NCI-H524 (cell line): ENCODE results near the gene CAPN11.

Source experiments
- DNase-seq, 2 experiments: peaks; one replicate each; lab custom pipeline; 2025; lab: John Stamatoyannopoulos, UW

CAPN11 gene

DNA sequence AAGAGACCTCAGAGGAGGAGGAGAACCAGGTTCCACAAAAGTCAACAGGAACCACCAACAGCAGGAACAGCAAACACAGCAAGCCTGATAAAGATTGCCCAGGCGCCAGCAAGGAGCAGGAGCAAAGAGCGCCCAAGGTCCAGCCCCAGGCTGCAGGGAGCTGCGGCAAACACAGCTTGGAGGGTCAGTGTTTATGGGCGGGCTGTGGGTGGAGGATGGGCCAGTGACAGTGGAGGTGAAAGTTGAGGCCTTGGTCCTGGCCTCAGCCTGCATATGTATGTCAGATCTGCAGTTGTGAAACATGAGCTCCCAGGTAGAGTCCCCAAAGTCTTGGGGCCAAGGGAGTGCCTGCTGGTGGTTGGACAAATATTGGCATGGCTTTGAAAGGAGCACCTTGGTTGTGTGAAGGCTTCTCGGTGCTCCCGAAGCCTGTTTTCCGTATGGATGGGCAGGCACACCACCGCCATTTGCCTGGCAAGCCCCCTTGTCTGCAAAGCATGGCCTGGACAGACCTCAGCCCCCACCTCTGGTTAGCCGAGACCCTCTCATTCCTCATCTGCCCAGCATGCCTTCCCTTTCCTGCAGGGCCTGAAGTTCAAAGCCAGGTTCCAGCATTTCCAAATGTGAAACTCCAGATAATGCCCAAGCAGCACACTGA lies 2.0 kb upstream of the CAPN11 start:
- no peak for DNase-seq

GRCh38 chr6:44157152-44157521 lies 1.5 kb upstream of the CAPN11 start:
- DNase-seq = no peak

DNA sequence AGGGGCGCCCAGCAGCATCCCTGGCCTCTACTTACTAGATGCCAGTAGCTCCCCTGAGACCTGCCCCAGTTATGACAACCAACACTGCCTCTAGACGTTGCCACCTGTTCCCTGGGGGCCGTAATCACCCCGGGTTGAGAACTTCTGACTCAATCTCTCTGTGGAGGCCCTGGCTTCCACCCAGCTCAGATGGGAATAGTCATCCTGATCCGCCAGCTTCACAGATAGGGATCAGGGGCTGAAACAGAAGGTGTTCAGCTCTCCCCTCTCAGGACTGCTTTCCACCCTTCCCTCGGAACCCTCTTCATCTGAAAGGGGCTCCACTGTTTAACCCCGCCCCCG lies 3.3 kb downstream of the CAPN11 start:
- DNase-seq = no peak

- no peak for DNase-seq
Measured at GRCh38 chr6:44162876-44163625, 4.4 kb downstream of the CAPN11 start.

DNA sequence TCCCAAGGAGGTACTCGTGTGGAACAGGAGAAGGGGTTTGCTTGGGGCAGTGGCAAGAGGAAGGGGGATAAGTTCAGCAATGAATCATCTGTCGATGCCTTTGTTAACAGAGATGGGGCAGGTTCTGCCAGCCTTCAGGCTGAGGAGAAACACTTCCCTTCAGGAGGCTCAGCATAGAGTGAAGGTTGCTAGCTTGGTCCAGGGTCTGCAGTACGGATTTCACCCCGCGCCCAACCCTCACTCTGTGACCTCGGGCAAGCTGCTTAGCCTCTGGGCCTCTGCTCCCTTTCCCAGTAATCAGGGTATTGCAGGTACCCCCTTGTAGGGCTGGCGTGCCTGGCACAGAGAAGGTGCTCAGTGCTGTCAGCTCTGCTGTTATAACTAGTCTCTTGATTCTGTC lies 7.5 kb downstream of the CAPN11 start:
- DNase-seq = no peak

DNA sequence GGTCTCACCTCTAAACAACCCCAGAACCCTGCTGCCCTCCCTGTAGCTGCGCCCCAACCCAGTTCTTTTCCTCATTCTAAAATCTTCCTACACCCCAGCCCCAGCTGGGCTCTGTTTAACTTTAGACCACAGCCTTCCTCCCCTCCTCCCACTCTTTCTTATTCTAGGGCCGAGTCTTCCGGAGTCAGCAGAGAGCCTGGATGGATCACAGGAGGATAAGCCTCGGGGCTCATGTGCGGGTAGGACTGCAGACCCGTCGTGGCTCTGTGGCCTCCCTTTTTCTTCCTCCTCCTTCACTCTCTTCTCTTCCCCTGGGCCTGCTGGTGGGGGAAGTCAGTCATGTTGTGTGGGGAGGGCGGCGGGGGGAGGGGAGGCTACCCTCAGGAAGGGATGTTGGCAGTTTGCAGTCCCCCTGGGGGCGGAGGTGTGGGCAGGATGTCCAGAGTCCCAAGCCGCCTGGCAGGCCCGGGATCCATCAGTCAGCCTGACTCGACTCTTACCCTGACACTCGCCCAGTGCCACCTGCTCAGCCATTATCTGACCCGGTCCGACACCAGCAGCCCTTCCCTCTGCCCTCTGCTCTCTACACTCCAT lies 8.1 kb downstream of the CAPN11 start:
- DNase-seq = no peak

DNA sequence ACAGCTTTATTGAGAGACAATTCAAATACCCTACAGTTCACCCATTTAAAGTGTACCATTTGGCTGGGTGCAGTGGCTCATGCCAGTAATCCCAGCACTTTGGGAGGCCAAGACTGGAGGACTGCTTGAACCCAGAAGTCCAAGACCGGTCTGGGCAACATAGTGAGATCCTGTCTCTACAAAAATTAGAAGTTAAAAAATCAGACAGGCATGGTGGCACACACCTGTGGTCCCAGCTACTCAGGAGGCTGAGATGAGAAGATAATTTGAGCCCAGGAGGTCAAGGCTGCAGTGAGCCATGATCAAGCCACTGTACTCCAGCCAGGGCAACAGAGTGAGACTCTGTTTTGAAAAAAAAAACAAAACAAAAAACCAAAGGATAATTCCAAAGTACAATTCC lies 8.9 kb downstream of the CAPN11 start:
- DNase-seq = no peak

GRCh38 chr6:44169154-44169553 lies 10.5 kb downstream of the CAPN11 start:
- no peak for DNase-seq

- no peak for DNase-seq
Measured at GRCh38 chr6:44169886-44170570, 11.4 kb downstream of the CAPN11 start.

DNA sequence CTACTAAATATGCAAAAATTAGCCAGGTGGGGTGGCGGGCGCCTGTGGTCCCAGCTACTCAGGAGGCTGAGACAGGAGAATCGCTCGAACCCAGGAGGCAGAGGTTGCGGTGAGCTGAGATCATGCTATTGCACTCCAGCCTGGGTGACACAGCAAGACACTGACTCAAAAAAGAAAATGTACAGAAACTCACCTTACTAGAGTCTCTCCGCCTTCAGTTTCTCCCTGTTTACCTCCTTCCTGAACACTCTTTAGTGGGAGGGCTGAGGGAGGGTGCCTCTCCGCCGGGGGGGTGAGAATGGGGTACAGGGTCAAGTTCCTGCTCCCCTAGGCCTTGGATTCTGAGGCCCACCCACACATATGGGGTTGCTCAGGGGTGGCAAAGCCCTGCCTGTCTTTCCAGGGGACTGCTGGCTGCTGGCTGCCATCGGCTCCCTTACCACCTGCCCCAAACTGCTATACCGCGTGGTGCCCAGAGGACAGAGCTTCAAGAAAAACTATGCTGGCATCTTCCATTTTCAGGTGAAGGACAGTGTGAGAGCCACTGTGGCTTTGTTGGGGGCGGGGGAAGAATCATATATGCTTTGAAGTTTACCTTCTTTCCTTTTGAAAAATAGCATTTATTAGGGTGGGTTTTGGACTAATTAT lies 13.4 kb downstream of the CAPN11 start:
- DNase-seq = no peak

DNA sequence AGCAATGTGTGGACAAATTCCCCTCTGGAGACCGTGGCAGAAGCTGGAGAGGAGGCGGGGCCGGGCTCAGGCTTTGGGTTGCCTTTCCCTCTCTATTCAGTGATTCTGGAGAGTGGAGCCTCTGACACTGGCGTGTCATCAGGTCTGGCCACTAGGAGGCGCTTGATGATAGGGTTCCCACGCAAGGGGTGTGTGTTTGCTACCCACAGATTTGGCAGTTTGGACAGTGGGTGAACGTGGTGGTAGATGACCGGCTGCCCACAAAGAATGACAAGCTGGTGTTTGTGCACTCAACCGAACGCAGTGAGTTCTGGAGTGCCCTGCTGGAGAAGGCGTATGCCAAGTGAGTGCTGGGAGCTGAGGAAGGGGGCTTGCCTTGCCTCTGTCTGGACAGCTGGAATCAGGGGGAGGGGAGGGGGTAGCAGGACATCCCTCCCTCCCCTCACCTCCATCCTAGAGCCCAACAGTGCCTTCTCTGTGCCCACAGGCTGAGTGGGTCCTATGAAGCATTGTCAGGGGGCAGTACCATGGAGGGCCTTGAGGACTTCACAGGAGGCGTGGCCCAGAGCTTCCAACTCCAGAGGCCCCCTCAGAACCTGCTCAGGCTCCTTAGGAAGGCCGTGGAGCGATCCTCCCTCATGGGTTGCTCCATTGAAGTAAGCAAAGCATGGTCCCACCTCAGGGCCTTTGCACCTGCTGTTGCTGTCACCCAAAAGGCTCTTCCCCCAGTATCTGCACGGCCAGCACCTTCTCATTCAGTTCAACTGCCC lies 14.3 kb downstream of the CAPN11 start:
- peak; percentile 32 to 78 for DNase-seq

- DNase-seq = no peak
Measured at GRCh38 chr6:44176130-44176761, 17.6 kb downstream of the CAPN11 start.

- DNase-seq = no peak
Measured at GRCh38 chr6:44176762-44177509, 18.3 kb downstream of the CAPN11 start.

DNA sequence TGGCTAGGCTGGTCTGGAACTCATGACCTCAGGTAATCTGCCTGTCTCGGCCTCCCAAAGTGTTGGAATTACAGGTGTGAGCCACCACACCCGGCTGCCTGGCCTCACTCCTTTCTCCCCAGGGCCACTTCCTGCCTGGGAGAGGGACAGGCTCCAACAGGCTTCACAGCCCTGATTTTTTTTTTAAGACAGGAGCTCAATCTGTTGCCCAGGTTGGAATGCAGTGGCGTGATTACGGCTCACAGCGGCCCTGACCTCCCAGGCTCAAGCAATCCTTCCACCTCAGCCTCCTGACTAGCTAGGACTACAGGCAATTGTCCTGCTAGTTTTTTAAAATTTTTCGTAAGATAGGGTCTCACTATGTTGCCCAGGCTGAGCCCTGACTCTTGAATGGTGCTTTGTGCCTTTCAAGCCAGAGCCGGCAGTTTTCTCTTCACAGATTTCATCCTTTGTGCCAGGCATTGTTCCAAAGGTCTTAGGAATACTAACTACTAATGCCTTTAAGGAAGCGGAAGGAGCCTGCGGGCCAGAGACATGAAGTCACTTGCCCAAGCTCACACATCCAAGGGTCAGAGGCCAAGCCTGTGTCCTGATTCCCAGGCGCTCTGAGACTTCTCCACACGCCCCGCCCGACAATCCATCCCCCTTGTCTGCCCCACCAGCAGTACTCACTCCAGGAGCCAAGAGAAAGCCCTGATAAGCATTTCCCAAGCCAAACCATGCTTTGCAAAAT lies 19.2 kb downstream of the CAPN11 start:
- no peak for DNase-seq

DNA sequence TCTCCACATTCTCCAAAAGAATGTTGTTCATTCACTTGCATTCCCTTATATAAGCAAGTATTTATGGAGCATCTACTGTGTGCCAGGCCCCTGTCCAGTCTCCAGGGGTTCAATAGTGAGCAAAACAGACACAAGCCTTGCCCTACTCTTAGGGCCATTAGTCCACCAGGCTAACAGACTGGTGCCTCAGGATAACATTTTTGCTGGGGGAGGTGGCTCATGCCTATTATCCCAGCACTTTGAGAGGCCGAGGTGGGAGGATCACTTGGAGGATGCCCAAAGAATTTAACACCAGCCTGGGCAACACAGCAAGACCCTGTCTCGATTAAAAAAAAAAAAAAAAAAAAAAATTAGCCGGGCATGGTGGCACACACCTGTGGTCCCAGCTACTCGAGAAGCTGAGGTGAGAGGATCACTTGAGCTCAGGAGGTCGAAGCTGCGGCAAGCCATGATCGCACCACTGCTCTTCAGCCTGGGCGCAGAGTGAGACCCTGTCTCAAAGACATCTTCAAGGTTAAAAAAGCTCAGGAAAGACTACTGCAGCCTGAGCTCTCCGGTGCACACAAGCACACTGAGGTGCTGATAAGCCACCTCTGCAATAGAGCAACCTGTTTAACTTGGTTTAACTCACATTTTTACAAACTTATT lies 19.9 kb downstream of the CAPN11 start:
- no peak for DNase-seq

DNA sequence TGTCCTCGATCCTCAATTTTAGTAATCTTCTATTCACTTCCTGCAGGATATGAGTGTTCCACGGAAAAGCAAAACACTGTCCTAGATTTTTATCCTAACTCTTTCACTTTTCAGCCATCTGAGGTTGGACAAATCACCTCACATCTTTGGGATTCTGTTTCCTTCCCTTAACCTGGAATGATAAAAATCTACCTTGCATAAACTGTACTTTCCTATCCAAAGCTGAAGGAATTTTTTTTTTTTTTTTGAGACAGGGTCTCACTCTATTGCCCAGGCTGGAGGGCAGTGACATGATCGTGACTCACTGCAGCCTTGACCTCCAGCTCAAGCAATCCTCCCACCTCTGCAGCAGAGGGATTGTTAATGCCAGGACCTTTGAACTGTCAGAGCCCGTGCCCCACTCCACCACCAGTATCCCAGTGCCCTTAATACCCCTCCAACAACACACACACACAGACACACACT lies 20.5 kb downstream of the CAPN11 start:
- DNase-seq = no peak

GRCh38 chr6:44179648-44180047 lies 21.0 kb downstream of the CAPN11 start:
- no peak for DNase-seq

- DNase-seq = no peak
Measured at GRCh38 chr6:44180406-44180805, 21.8 kb downstream of the CAPN11 start.

DNA sequence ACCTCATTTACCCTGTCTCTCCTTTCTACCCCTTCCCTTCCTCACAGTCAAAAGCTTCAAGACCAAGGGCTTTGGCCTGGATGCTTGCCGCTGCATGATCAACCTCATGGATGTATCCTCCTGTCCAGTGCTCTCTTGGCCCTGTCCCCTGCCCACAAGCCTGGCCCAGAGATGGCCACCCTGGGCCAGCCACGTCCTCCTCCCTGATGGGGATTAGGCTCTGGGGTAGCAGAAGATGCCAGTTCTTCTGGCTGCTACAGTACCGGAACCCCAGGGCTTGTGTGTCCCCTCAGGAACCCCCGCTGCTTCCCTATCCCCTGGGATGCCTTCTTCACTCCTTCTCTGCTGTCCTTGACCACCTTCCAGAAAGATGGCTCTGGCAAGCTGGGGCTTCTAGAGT lies 22.3 kb downstream of the CAPN11 start:
- DNase-seq = no peak
